MCF 10A (cell line): ENCODE measurements around the gene WNK1. TPM values are rescaled to one million over a fixed set of nuclear protein-coding genes. Genes with fewer than 3 reads are reported as not detected.

ENCODE experiments used
- BruUV-seq: library from RNA; stranded (reverse); fragments of 400-500 nt; replicated peaks from 2 replicates; lab custom pipeline; 2021; lab: Mats Ljungman, UMichigan
- CTCF ChIA-PET: fragments of 300-600 bp; sonication (Branson Sonifier 250); formaldehyde crosslinking; extraction: SDS; loops from one replicate; lab custom pipeline; 2021; ENCODE audit warnings: antibody characterized with exemption, inconsistent platforms; lab: Yijun Ruan, JAX
- POLR2A ChIA-PET: fragments of 300-600, 350-650 bp; sonication (Branson Sonifier 250); formaldehyde crosslinking; extraction: SDS; loops from one replicate; lab custom pipeline; 2020; ENCODE audit warnings: antibody characterized with exemption, inconsistent platforms; lab: Yijun Ruan, JAX
- DNase-seq: peaks from one replicate; pipeline ENCODE4 v3.0.0-alpha.2; 2018; ENCODE audit not compliant: unreplicated experiment
- H3K27ac Mint-ChIP-seq: one replicate; pipeline ENCODE4 v1.8.0; 2022; ENCODE audit warnings: mild to moderate bottlenecking, low read depth, mixed read lengths; ENCODE audit not compliant: unreplicated experiment
- H3K27me3 Mint-ChIP-seq: one replicate; pipeline ENCODE4 v1.8.0; 2022; ENCODE audit warnings: mixed read lengths; ENCODE audit not compliant: insufficient read depth, unreplicated experiment
- H3K36me3 Mint-ChIP-seq: one replicate; pipeline ENCODE4 v1.8.0; 2022; ENCODE audit warnings: mild to moderate bottlenecking, moderate library complexity, mixed read lengths; ENCODE audit not compliant: insufficient read depth, unreplicated experiment
- H3K4me1 Mint-ChIP-seq: one replicate; pipeline ENCODE4 v1.8.0; 2022; ENCODE audit warnings: mixed read lengths; ENCODE audit not compliant: insufficient read depth, unreplicated experiment
- H3K4me3 Mint-ChIP-seq: one replicate; pipeline ENCODE4 v1.8.0; 2022; ENCODE audit warnings: mild to moderate bottlenecking, moderate library complexity, mixed read lengths; ENCODE audit not compliant: unreplicated experiment
- H3K9me3 Mint-ChIP-seq: one replicate; pipeline ENCODE4 v1.8.0; 2022; ENCODE audit warnings: mixed read lengths; ENCODE audit not compliant: unreplicated experiment
- intact Hi-C: fragments of 100-400 bp; cut with micrococcal nuclease; formaldehyde crosslinking; loops from 2 replicates; pipeline ENCODE4 v1.14.1; 2022
- total RNA-seq: library from RNA; stranded (reverse); gene quantifications from 2 replicates; pipeline ENCODE4 v1.2.3, GENCODE V29; 2022
- TF ChIP-seq, protein P1 (sequence below): fragments of 200-600 bp; IDR thresholded peaks from one replicate; pipeline ENCODE4 v1.8.0; 2022; ENCODE audit warnings: antibody characterized with exemption, mild to moderate bottlenecking; ENCODE audit not compliant: unreplicated experiment

Gene WNK1
- total RNA-seq, 1 experiment from 2014 or later: 139 TPM

GRCh38 chr12:879641-880040 lies 127.3 kb downstream of the WNK1 start:
- intact Hi-C loops: loop anchor here (5.0 kb wide), 1 partner anchor 62 kb away; no protein-coding TSS in a partner anchor
- TF ChIP-seq, protein P1, sequence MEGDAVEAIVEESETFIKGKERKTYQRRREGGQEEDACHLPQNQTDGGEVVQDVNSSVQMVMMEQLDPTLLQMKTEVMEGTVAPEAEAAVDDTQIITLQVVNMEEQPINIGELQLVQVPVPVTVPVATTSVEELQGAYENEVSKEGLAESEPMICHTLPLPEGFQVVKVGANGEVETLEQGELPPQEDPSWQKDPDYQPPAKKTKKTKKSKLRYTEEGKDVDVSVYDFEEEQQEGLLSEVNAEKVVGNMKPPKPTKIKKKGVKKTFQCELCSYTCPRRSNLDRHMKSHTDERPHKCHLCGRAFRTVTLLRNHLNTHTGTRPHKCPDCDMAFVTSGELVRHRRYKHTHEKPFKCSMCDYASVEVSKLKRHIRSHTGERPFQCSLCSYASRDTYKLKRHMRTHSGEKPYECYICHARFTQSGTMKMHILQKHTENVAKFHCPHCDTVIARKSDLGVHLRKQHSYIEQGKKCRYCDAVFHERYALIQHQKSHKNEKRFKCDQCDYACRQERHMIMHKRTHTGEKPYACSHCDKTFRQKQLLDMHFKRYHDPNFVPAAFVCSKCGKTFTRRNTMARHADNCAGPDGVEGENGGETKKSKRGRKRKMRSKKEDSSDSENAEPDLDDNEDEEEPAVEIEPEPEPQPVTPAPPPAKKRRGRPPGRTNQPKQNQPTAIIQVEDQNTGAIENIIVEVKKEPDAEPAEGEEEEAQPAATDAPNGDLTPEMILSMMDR: no peak
- Mint-ChIP-seq H3K4me1 (peaks cover 10% of the 10 kb centered on the region), H3K27ac (peak overlapping the region; percentile 17), H3K27me3 (no peaks in the 10 kb centered on the region), H3K9me3 (no peaks in the 10 kb centered on the region), H3K4me3 (no peak overlapping the region), H3K36me3 (peaks cover 87% of the 10 kb centered on the region)
- POLR2A ChIA-PET: interaction anchor here (1.2 kb wide), 1 partner anchor 31 kb away, joined by 3 read pairs; no protein-coding TSS in a partner anchor
- CTCF ChIA-PET: interaction anchor here (0.6 kb wide), 1 partner anchor 11 kb away, joined by 4 read pairs; no protein-coding TSS in a partner anchor
- peak; percentile 27 for DNase-seq
- no TSS peak for BruUV-seq

DNA sequence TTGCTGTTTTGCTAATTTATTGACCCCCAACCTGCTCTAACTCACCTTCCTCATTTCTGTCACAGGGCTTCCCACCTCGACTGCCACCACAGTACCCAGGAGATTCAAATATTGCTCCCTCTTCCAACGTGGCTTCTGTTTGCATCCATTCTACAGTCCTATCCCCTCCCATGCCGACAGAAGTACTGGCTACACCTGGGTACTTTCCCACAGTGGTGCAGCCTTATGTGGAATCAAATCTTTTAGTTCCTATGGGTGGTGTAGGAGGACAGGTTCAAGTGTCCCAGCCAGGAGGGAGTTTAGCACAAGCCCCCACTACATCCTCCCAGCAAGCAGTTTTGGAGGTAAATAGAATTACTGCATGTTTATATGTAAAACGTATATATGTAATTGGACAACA lies 128.3 kb downstream of the WNK1 start:
- H3K4me3 Mint-ChIP-seq: no peak overlapping the region
- no peak for DNase-seq
- intact Hi-C loops: no loop called here
- no peak overlapping the region for H3K27ac Mint-ChIP-seq
- H3K9me3 Mint-ChIP-seq: no peaks in the 10 kb centered on the region
- CTCF ChIA-PET: no interaction called here
- POLR2A ChIA-PET: interaction anchor here (0.6 to 1.2 kb wide), 2 partner anchors 16 to 30 kb away, joined by 3 read pairs; no protein-coding TSS in a partner anchor
- BruUV-seq: no TSS peak
- TF ChIP-seq, protein P1: no peak
- peaks cover 10% of the 10 kb centered on the region for H3K4me1 Mint-ChIP-seq
- no peaks in the 10 kb centered on the region for H3K27me3 Mint-ChIP-seq
- H3K36me3 Mint-ChIP-seq: peaks cover 87% of the 10 kb centered on the region

DNA sequence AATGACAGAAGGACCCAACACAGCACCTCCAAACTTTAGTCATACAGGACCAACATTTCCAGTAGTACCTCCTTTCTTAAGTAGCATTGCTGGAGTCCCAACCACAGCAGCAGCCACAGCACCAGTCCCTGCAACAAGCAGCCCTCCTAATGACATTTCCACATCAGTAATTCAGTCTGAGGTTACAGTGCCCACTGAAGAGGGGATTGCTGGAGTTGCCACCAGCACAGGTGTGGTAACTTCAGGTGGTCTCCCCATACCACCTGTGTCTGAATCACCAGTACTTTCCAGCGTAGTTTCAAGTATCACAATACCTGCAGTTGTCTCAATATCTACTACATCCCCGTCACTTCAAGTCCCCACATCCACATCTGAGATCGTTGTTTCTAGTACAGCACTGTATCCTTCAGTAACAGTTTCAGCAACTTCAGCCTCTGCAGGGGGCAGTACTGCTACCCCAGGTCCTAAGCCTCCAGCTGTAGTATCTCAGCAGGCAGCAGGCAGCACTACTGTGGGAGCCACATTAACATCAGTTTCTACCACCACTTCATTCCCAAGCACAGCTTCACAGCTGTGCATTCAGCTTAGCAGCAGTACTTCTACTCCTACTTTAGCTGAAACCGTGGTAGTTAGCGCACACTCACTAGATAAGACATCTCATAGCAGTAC lies 132.5 kb downstream of the WNK1 start:
- no peak for DNase-seq
- TF ChIP-seq, protein P1: no peak
- no peak overlapping the region for H3K27ac Mint-ChIP-seq
- peaks cover 100% of the 10 kb centered on the region for H3K36me3 Mint-ChIP-seq
- H3K27me3 Mint-ChIP-seq: no peaks in the 10 kb centered on the region
- intact Hi-C loops: no loop called here
- BruUV-seq: TSS peak; percentile 46
- CTCF ChIA-PET: interaction anchor here (0.6 to 1.2 kb wide), 3 partner anchors 27 to 68 kb away, joined by 3 to 5 read pairs (median 4); no protein-coding TSS in a partner anchor
- H3K4me3 Mint-ChIP-seq: no peak overlapping the region
- no peaks in the 10 kb centered on the region for H3K4me1 Mint-ChIP-seq
- H3K9me3 Mint-ChIP-seq: no peaks in the 10 kb centered on the region
- POLR2A ChIA-PET: interaction anchor here (1.0 to 2.2 kb wide), 2 partner anchors 10 to 23 kb away, joined by 4 to 7 read pairs; no protein-coding TSS in a partner anchor

DNA sequence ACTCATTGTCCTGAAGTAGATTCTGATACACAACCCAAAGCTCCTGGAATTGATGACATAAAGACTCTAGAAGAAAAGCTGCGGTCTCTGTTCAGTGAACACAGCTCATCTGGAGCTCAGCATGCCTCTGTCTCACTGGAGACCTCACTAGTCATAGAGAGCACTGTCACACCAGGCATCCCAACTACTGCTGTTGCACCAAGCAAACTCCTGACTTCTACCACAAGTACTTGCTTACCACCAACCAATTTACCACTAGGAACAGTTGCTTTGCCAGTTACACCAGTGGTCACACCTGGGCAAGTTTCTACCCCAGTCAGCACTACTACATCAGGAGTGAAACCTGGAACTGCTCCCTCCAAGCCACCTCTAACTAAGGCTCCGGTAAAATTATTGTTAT lies 133.3 kb downstream of the WNK1 start:
- intact Hi-C loops: no loop called here
- Mint-ChIP-seq H3K9me3 (no peaks in the 10 kb centered on the region), H3K4me1 (no peaks in the 10 kb centered on the region), H3K27me3 (no peaks in the 10 kb centered on the region), H3K36me3 (peaks cover 100% of the 10 kb centered on the region), H3K27ac (no peak overlapping the region), H3K4me3 (no peak overlapping the region)
- TF ChIP-seq, protein P1: no peak
- POLR2A ChIA-PET: interaction anchor here (2.2 kb wide), 1 partner anchor 24 kb away, joined by 7 read pairs; no protein-coding TSS in a partner anchor
- no TSS peak for BruUV-seq
- CTCF ChIA-PET: interaction anchor here (0.6 to 1.1 kb wide), 2 partner anchors 28 to 33 kb away, joined by 3 to 5 read pairs; no protein-coding TSS in a partner anchor
- DNase-seq: no peak
